CD4-positive, alpha-beta T cell treated with Interleukin-12 subunit alpha and Interleukin-12 subunit beta, for 1 hour (primary cell): ENCODE results near the gene SPINT4.
A peak's percentile ranks its signal among the peaks of the same experiment; 100 is the strongest.

ENCODE experiments used
- DNase-seq: peaks from one replicate; pipeline ENCODE4 v3.0.0-alpha.2; 2020

Gene SPINT4

DNA sequence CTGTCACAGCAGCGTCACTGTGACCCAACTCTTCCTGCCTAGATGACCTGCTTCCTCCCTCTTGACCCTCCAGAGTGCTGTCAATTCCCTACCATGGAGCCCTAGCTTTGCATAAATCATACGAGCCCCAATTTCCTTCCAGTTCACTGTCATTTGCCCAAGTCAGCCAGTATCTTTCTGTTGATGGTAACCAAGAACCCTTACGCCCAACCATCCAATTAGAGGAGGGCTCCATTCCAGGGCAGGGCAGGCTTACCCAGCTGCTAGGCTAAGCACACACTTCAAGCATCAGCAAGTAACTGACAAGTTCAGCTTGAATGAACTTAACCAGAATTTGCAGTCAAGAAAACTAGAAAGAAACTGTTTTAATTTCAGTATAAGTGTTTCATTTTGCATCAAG is 43.8 kb downstream of the SPINT4 start:
- DNase-seq, result no peak

- no peak for DNase-seq
Measured at GRCh38 chr20:45768479-45768878, 46.3 kb downstream of the SPINT4 start.

- peak; percentile 81 for DNase-seq
Measured at GRCh38 chr20:45771182-45771759, 49.1 kb downstream of the SPINT4 start.

GRCh38 chr20:45772693-45773092 is 50.5 kb downstream of the SPINT4 start:
- no peak for DNase-seq

DNA sequence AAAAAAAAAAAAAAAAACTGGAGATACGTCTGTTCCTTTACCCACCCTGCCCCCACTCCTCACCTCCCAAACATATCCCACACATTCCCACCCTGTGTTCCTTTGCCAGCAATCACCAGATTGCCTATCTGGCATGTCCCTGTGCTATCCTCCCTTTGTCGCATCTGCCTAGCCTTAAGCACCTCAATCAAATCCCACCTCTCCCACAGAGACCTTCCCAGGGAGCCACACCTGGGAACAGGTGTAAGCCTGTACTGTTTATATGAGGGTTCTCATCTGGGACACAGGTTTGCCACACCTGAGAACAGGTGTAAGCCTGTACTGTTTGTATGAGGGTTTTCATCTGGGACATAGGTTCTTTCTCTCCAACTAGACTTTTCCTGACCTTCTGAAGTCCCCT is 52.8 kb downstream of the SPINT4 start:
- no peak for DNase-seq

DNA sequence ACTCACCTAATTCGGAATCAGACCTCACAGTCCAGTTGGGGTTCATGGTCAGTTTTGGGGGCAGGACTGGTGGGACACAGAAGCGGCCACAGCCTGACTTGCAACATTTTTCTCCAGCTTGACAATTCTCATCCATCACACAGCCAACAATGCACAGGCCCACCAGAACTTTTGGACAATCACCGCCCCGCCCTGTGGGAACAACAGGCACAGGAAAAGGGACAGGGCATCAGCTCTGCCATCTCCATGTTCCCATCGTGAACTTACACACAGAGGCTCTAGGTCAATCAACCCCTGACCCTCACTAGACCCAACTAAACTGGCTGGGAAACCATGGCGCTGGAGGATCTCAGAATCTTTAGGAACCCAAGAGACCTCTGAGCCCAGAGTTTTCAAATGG is 53.3 kb downstream of the SPINT4 start:
- DNase-seq, result no peak
